B cell (primary cell): Measurements from ENCODE around the gene GOLGA8T.
"Not testable (repeated sequence)": the region's sequence is repeated elsewhere in the genome, so short reads cannot be mapped to it uniquely, and the experiment has no call there.

ENCODE experiments used
- EZH2 ChIP-seq: IDR thresholded peaks from 2 replicates; pipeline ENCODE4 v1.6.1; 2012; ENCODE audit warnings: borderline replicate concordance, low read depth, mild to moderate bottlenecking, moderate library complexity, low read length; ENCODE audit not compliant: insufficient read depth, poor library complexity, severe bottlenecking
- TF ChIP-seq, protein P1 (sequence below): fragments of 200-600 bp; IDR thresholded peaks from one replicate; pipeline ENCODE4 v1.8.0; 2022; ENCODE audit warnings: antibody characterized with exemption, mild to moderate bottlenecking

DNA sequence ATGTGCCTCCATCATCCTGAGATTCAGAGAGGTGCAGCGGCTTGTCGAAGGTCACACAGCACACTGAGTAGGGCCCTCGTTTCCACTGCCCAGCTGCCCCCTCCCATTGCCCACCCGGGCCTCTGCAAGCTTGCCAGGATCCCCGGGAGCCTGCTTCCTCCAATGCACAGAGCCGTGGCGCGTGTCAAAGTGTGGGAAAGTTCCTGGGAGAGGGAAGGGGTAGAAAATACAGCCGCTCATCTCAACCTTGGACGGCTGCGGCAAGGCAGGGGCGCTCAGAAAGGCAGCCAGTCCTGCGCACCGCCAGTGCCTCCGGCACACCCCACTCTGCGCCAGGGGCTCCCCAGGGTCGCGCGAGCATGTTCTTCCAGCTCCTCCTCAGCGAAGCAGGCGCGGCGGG, 56.3 kb downstream of the GOLGA8T start:
- TF ChIP-seq, protein P1, sequence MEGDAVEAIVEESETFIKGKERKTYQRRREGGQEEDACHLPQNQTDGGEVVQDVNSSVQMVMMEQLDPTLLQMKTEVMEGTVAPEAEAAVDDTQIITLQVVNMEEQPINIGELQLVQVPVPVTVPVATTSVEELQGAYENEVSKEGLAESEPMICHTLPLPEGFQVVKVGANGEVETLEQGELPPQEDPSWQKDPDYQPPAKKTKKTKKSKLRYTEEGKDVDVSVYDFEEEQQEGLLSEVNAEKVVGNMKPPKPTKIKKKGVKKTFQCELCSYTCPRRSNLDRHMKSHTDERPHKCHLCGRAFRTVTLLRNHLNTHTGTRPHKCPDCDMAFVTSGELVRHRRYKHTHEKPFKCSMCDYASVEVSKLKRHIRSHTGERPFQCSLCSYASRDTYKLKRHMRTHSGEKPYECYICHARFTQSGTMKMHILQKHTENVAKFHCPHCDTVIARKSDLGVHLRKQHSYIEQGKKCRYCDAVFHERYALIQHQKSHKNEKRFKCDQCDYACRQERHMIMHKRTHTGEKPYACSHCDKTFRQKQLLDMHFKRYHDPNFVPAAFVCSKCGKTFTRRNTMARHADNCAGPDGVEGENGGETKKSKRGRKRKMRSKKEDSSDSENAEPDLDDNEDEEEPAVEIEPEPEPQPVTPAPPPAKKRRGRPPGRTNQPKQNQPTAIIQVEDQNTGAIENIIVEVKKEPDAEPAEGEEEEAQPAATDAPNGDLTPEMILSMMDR, result not testable (repeated sequence)
- TF ChIP-seq EZH2, result not testable (repeated sequence)
